Endothelial cell of umbilical vein (primary cell): ENCODE results near the gene THSD4. TPM values are rescaled to one million over a fixed set of nuclear protein-coding genes. Genes with fewer than 3 reads are reported as not detected.
A peak's percentile ranks its signal among the peaks of the same experiment; 100 is the strongest.

Source experiments
- BruUV-seq: library from RNA; stranded (reverse); fragments of 400-500 nt; replicated peaks from 2 replicates; lab custom pipeline; 2021; lab: Mats Ljungman, UMichigan
- CTCF ChIA-PET: fragments of 300-600, 350-600 bp; sonication (Branson Sonifier 250); formaldehyde crosslinking; loops from one replicate; lab custom pipeline; 2021; ENCODE audit warnings: antibody characterized with exemption, inconsistent platforms; lab: Charles Lee
- POLR2A ChIA-PET: fragments of 300-600, 350-600 bp; sonication (Branson Sonifier 250); formaldehyde crosslinking; loops from one replicate; lab custom pipeline; 2021; ENCODE audit warnings: antibody characterized with exemption, inconsistent platforms; lab: Charles Lee
- DNase-seq: peaks from one replicate; pipeline ENCODE4 v3.0.0-alpha.2; 2011; ENCODE audit warnings: low read depth, low spot score
- FAIRE-seq: peaks from 2 replicates; lab custom pipeline; 2011; peaks lifted over from hg19 to GRCh38; lab: Jason Lieb, UNC
- H2AFZ ChIP-seq: 2 replicates; pipeline ENCODE4 v1.6.0; 2012; ENCODE audit warnings: low read depth, low read length, control low read depth, inconsistent platforms
- H3K27ac ChIP-seq: 2 replicates; pipeline ENCODE4 v1.5.1; 2011; ENCODE audit warnings: low read depth, mild to moderate bottlenecking, control low read depth, low read length, moderate library complexity; ENCODE audit not compliant: insufficient read depth
- H3K27me3 ChIP-seq, 2 experiments: 2 replicates each; pipeline versions ENCODE4 v1.6.0 to v1.6.1; 2011; ENCODE audit warnings: low read length in 2 of 2, mixed read lengths in 1 of 2; ENCODE audit not compliant: control insufficient read depth in 2 of 2, insufficient read depth in 2 of 2
- H3K36me3 ChIP-seq, 2 experiments: 2 replicates in 1 of 2; 3 replicates in 1 of 2; pipeline ENCODE4 v1.5.1; 2011; ENCODE audit warnings: low read length in 2 of 2, mild to moderate bottlenecking in 1 of 2, moderate library complexity in 1 of 2; ENCODE audit not compliant: control insufficient read depth in 2 of 2, insufficient read depth in 2 of 2; ENCODE audit errors: extremely low read depth in 1 of 2
- H3K4me1 ChIP-seq: 3 replicates; pipeline ENCODE4 v1.5.1; 2011; ENCODE audit warnings: mild to moderate bottlenecking, low read length; ENCODE audit not compliant: control insufficient read depth, insufficient read depth; ENCODE audit errors: extremely low read depth
- H3K4me2 ChIP-seq: 2 replicates; pipeline ENCODE4 v1.6.1; 2011; ENCODE audit warnings: low read length, control low read depth, mixed read lengths; ENCODE audit not compliant: insufficient read depth
- H3K4me3 ChIP-seq, 3 experiments: fragments of 200-600 bp in 1 of 3; sonication (generic), shearing (Covaris generic) in 1 of 3; replicated peaks in 1 of 3; 2 replicates each; pipeline ENCODE4 v1.5.1; 2011 to 2016; ENCODE audit warnings: control low read depth in 3 of 3, low read length in 3 of 3, mild to moderate bottlenecking in 2 of 3, inconsistent platforms in 1 of 3, low read depth in 1 of 3, moderate library complexity in 1 of 3; ENCODE audit not compliant: insufficient read depth in 1 of 3
- H3K79me2 ChIP-seq: 2 replicates; pipeline ENCODE4 v1.6.0; 2012; ENCODE audit warnings: low read length, inconsistent platforms; ENCODE audit not compliant: control insufficient read depth, insufficient read depth
- H3K9ac ChIP-seq: replicated peaks from 2 replicates; pipeline ENCODE3; 2011; ENCODE audit warnings: low read length, control low read depth; ENCODE audit not compliant: insufficient read depth; ENCODE audit errors: extremely low read depth
- H3K9me1 ChIP-seq: replicated peaks from 3 replicates; pipeline ENCODE4 v1.6.0; 2011; ENCODE audit warnings: mild to moderate bottlenecking, low read length; ENCODE audit not compliant: control insufficient read depth, insufficient read depth; ENCODE audit errors: extremely low read depth
- H3K9me3 ChIP-seq: replicated peaks from 2 replicates; pipeline ENCODE4 v1.5.1; 2012; ENCODE audit warnings: low read length, inconsistent platforms; ENCODE audit not compliant: control insufficient read depth, insufficient read depth
- H4K20me1 ChIP-seq: replicated peaks from 2 replicates; pipeline ENCODE3; 2011; ENCODE audit warnings: mild to moderate bottlenecking, low read length; ENCODE audit not compliant: control insufficient read depth, insufficient read depth; ENCODE audit errors: extremely low read depth
- CTCF ChIP-seq, 2 donors: IDR thresholded peaks; 1 replicate in 1 of 2; 2 replicates in 1 of 2; pipeline ENCODE4 v1.5.1; 2011; ENCODE audit warnings: low read length in 2 of 2, mild to moderate bottlenecking in 2 of 2, moderate library complexity in 2 of 2, control low read depth in 1 of 2, inconsistent platforms in 1 of 2, low read depth in 1 of 2; ENCODE audit not compliant: insufficient read depth in 1 of 2; ENCODE audit errors: extremely low read depth in 1 of 2
- EZH2 ChIP-seq: IDR thresholded peaks from 2 replicates; pipeline ENCODE4 v1.6.1; 2012; ENCODE audit warnings: borderline replicate concordance, low read depth, mild to moderate bottlenecking, moderate library complexity, low read length, inconsistent platforms; ENCODE audit not compliant: severe bottlenecking
- FOS ChIP-seq: IDR thresholded peaks from 2 replicates; pipeline ENCODE4 v1.6.1; 2011; ENCODE audit warnings: mild to moderate bottlenecking, low read length, moderate library complexity, borderline replicate concordance; ENCODE audit not compliant: insufficient read depth
- JUN ChIP-seq: IDR thresholded peaks from 2 replicates; pipeline ENCODE4 v1.6.1; 2011; ENCODE audit warnings: borderline replicate concordance, low read depth; ENCODE audit not compliant: insufficient read length, insufficient read depth
- MAX ChIP-seq: IDR thresholded peaks from 2 replicates; pipeline ENCODE4 v1.6.1; 2011; ENCODE audit not compliant: insufficient read depth, insufficient read length
- MYC ChIP-seq: IDR thresholded peaks from one replicate; pipeline ENCODE4 v1.6.1; 2011; ENCODE audit warnings: mild to moderate bottlenecking, low read depth, low read length
- dilution Hi-C: fragments of 300-500 bp; cut with MboI; formaldehyde crosslinking; loops from one replicate; pipeline ENCODE4 v1.15.0; 2019; ENCODE audit warnings: low sequenced_read_pairs; ENCODE audit not compliant: extremely low pct_ligation_motif_present
- intact Hi-C: fragments of 100-400 bp; cut with micrococcal nuclease; formaldehyde crosslinking; loops from one replicate; pipeline ENCODE4 v1.10.0; 2022
- polyA plus RNA-seq, 4 experiments: library from polyadenylated mRNA; depleted of rRNA in 3 of 4; stranded (reverse) in 3 of 4; unstranded in 1 of 4; fragments of >200 nt; gene quantifications; 2 replicates each; pipeline versions ENCODE4 v1.2.1 to v1.2.3, GENCODE V29; 2011 to 2012; ENCODE audit warnings: missing spikeins in 1 of 4
- total RNA-seq: library from RNA; stranded (reverse); gene quantifications from 2 replicates; pipeline ENCODE4 v1.2.3, GENCODE V29; 2021

THSD4 gene
- total and polyA plus RNA-seq, 2 donors (not counting 3 experiments of a cell fraction or from before 2014, with no cell fraction given) = 9.9 to 25.4 TPM

- CTCF ChIA-PET = no interaction called here
- FAIRE-seq = no peak
- dilution Hi-C loops = no loop called here
These were observed 236.9 kb downstream of the THSD4 start for GRCh38 chr15:71352125-71352524.

More at GRCh38 chr15:71352125-71352524, 236.9 kb downstream of the THSD4 start:
- Histone ChIP-seq H4K20me1 (no peaks in the 10 kb centered on the region), H3K4me2 (no peak overlapping the region), H3K9me3 (no peaks in the 10 kb centered on the region), H3K4me1 (no peaks in the 10 kb centered on the region), H3K79me2 (no peaks in the 10 kb centered on the region), H3K36me3 (no peaks in the 10 kb centered on the region), H2AFZ (no peak overlapping the region), H3K27me3 (no peaks in the 10 kb centered on the region), H3K9ac (no peak overlapping the region), H3K4me3 (no peak overlapping the region), H3K9me1 (no peaks in the 10 kb centered on the region), H3K27ac (no peak overlapping the region)
- TF ChIP-seq JUN (no peak), FOS (no peak), MAX (no peak), MYC (no peak), EZH2 (no peak), CTCF (IDR thresholded peaks at IDR 0.05; ENCODE audit: extremely low read depth in 1 of 2, insufficient read depth in 1 of 2, low read depth in 1 of 2, low read length in 2 of 2) (no peak)
- POLR2A ChIA-PET = no interaction called here
- DNase-seq = peak; percentile 40
- intact Hi-C loops = no loop called here
- BruUV-seq = no TSS peak
